Kidney glomerular epithelial cell (primary cell): ENCODE results near the gene SMYD1.

Source experiments
- DNase-seq: peaks from one replicate; lab custom pipeline; 2025; lab: John Stamatoyannopoulos, UW

Gene SMYD1

GRCh38 chr2:88122141-88122884 lies 54.7 kb downstream of the SMYD1 start:
- no peak for DNase-seq

GRCh38 chr2:88123164-88123974 lies 55.7 kb downstream of the SMYD1 start:
- DNase-seq: no peak

GRCh38 chr2:88123975-88124917 lies 56.6 kb downstream of the SMYD1 start:
- DNase-seq: no peak

GRCh38 chr2:88125344-88125923 lies 57.8 kb downstream of the SMYD1 start:
- DNase-seq: no peak

- DNase-seq: no peak
These were observed 58.5 kb downstream of the SMYD1 start for GRCh38 chr2:88125924-88126771.

- DNase-seq: no peak
These were observed 59.4 kb downstream of the SMYD1 start for GRCh38 chr2:88126772-88127637.

- DNase-seq: no peak
These were observed 59.9 kb downstream of the SMYD1 start for GRCh38 chr2:88127638-88127887.

- DNase-seq: no peak
These were observed 60.4 kb downstream of the SMYD1 start, which contains the start of gene FABP1 for GRCh38 chr2:88127888-88128653. Gene FABP1, minus strand, starts transcription at chr2:88128062. Its CDS starts 45 bp downstream, at chr2:88128017.

GRCh38 chr2:88128654-88129312 lies 61.2 kb downstream of the SMYD1 start:
- no peak for DNase-seq

GRCh38 chr2:88129313-88129959 lies 61.8 kb downstream of the SMYD1 start:
- DNase-seq: no peak

- no peak for DNase-seq
These were observed 63.8 kb downstream of the SMYD1 start for GRCh38 chr2:88131201-88131998.

GRCh38 chr2:88131999-88132368 lies 64.4 kb downstream of the SMYD1 start:
- no peak for DNase-seq

GRCh38 chr2:88133875-88134274 lies 66.2 kb downstream of the SMYD1 start:
- no peak for DNase-seq

- no peak for DNase-seq
These were observed 69.2 kb downstream of the SMYD1 start for GRCh38 chr2:88136817-88137216.

- no peak for DNase-seq
These were observed 70.2 kb downstream of the SMYD1 start for GRCh38 chr2:88137833-88138232.

- no peak for DNase-seq
These were observed 71.6 kb downstream of the SMYD1 start for GRCh38 chr2:88139203-88139702.

GRCh38 chr2:88139804-88140203 lies 72.2 kb downstream of the SMYD1 start:
- DNase-seq: no peak
